ENCODE data around the gene LDHAL6B. TPM values are rescaled to one million over a fixed set of nuclear protein-coding genes. Genes with fewer than 3 reads are reported as not detected.

The LDHAL6B gene
- total RNA-seq, 1 donor from 2014 or later: not detected

DNA sequence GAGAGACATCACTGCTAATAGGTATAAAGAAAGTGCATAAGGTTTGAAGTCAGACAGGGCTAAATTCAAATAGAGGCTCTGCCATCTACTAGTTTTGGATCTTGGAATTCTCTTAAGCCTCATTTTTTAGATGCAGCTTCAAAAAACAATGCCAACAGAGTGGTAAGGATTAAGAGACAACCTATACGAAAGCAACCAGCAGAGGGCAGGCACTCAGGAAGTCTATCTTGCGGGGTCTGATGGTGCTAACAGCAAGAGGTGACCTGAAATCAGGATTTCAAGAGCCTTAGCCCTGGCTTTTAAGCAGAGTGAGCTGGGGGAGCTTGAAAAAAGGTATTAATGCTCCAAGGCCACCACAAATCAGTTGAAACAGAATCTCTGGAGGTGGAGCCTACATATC is 40.7 kb downstream of the LDHAL6B start:
- TF ChIP-seq, protein P1, sequence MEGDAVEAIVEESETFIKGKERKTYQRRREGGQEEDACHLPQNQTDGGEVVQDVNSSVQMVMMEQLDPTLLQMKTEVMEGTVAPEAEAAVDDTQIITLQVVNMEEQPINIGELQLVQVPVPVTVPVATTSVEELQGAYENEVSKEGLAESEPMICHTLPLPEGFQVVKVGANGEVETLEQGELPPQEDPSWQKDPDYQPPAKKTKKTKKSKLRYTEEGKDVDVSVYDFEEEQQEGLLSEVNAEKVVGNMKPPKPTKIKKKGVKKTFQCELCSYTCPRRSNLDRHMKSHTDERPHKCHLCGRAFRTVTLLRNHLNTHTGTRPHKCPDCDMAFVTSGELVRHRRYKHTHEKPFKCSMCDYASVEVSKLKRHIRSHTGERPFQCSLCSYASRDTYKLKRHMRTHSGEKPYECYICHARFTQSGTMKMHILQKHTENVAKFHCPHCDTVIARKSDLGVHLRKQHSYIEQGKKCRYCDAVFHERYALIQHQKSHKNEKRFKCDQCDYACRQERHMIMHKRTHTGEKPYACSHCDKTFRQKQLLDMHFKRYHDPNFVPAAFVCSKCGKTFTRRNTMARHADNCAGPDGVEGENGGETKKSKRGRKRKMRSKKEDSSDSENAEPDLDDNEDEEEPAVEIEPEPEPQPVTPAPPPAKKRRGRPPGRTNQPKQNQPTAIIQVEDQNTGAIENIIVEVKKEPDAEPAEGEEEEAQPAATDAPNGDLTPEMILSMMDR (conservative IDR thresholded peaks at IDR 0.05; ENCODE audit: low read depth, low read length): peak; percentile 80
- H3K4me3 ChIP-seq (ENCODE audit: low read depth, low read length): no peak overlapping the region
- no peak for DNase-seq (ENCODE audit: low read depth)

GRCh38 chr15:59249816-59250215 is 43.2 kb downstream of the LDHAL6B start:
- DNase-seq (ENCODE audit: low read depth): no peak
- TF ChIP-seq, protein P1 (conservative IDR thresholded peaks at IDR 0.05; ENCODE audit: low read depth, low read length): no peak
- H3K4me3 ChIP-seq (ENCODE audit: low read depth, low read length): no peak overlapping the region

DNA sequence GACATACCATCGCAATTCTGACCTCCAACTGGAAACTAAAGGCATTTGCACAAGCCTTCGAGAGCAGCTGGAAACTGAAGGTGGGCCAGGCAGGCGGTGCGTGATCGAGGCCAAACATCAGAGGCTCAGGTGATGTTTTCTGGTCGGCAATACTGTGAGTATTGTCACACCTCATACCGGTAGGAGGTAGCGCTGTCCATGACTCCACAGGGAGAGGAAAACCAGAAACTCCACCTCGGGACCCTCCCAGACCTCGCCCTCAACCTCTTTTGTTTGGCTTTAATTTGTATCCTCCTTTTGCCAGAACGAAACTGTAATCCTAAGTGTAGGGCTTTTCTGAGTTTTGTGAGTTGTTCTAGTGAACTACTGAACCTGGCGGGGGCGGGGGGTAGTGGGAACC is 43.6 kb downstream of the LDHAL6B start:
- H3K4me3 ChIP-seq (ENCODE audit: low read depth, low read length): no peak overlapping the region
- TF ChIP-seq, protein P1 (conservative IDR thresholded peaks at IDR 0.05; ENCODE audit: low read depth, low read length): no peak
- no peak for DNase-seq (ENCODE audit: low read depth)

DNA sequence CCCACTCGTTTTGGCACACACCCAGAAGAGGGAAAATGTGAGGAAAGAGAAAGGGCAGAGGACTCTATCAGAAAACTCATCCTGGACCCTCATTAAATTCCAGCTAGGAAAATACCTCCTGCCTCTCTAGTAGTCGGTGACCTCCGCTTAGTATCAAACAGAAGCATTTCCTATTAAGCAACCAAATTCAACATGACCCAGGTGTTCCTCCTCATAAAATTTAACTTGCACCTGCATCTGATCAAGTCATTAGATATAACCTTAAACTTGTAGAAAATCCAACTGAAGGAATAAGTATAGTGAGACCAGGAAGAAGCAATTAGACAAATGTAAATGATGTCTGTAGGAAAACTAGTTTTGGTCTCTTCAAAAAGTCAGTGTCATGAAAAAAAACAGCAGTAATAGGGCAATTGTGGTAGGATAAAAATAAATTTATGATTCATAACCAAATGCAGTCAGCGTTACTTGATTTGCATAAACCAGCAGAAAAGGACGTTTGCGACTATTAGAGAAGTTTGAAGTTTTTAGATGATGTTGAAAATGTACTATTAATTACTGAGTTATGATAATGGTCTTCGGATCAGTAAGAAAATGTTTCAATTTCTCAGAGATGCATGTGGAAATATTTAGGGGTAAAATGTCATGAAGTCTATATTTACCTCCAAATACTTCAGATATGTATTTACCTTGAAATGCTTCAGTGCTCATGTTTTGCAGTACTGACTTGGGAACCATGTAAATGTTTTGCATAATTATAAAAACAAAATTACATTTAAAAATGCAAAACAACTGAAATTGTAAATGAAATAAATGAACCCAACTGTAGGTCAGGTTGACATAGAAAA is 44.6 kb downstream of the LDHAL6B start:
- no peak for DNase-seq (ENCODE audit: low read depth)
- H3K4me3 ChIP-seq (ENCODE audit: low read depth, low read length): no peak overlapping the region
- TF ChIP-seq, protein P1 (conservative IDR thresholded peaks at IDR 0.05; ENCODE audit: low read depth, low read length): no peak

GRCh38 chr15:59252137-59252536 is 45.5 kb downstream of the LDHAL6B start:
- TF ChIP-seq, protein P1 (conservative IDR thresholded peaks at IDR 0.05; ENCODE audit: low read depth, low read length): no peak
- no peak for DNase-seq (ENCODE audit: low read depth)
- H3K4me3 ChIP-seq (ENCODE audit: low read depth, low read length): no peak overlapping the region

DNA sequence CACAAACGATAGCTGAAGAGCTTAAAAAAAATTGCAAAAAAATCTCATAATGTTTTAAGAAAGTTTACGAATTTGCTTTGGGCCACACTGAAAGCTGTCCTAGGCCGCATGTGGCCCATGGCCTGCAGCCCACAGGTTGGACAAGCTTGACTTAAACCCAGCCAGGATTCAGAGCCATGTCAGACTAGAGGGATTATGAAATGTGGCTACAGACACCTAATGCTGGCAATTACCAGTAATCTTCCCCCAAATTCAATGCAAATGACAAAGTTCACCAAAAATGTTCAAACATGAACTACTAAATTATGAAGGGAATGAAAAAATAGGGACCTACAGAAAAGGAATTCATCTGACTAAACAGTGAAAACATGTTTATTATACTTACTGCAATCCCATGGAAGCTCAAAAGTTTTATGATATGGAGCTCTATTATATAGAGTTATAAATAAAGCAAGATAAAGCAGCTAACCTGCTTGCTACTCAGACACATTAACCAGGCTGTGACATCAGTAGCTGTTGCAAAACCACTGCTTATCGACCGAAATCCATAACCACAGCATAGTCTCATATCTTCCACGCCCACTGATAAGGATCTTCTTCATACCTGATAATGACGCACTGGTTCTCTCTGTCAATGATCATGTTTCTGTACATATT is 49.2 kb downstream of the LDHAL6B start:
- TF ChIP-seq, protein P1 (conservative IDR thresholded peaks at IDR 0.05; ENCODE audit: low read depth, low read length): no peak
- H3K4me3 ChIP-seq (ENCODE audit: low read depth, low read length): no peak overlapping the region
- no peak for DNase-seq (ENCODE audit: low read depth)
